HepG2 (cell line): Measurements from ENCODE around the gene ACKR3. TPM values are rescaled to one million over a fixed set of nuclear protein-coding genes. Genes with fewer than 3 reads are reported as not detected.

ENCODE experiments used
- ATAC-seq: fragments of 200-7000 bp; cut with Tn5 transposase; 3 replicates; pipeline ENCODE4 v1.9.1; 2020; ENCODE audit warnings: mild to moderate bottlenecking, moderate library complexity
- BruUV-seq: library from RNA; stranded (reverse); fragments of 400-500 nt; replicated peaks from 2 replicates; lab custom pipeline; 2021; lab: Mats Ljungman, UMichigan
- CTCF ChIA-PET: fragments of 300-600 bp; formaldehyde crosslinking; extraction: SDS; loops from one replicate; lab custom pipeline; 2021; ENCODE audit warnings: low total read pairs, inconsistent platforms, low intra/inter-chr PET ratio; lab: Yijun Ruan, JAX
- POLR2A ChIA-PET: fragments of 350-600 bp; sonication (Branson Sonifier 250); formaldehyde crosslinking; loops from one replicate; lab custom pipeline; 2020; ENCODE audit warnings: antibody characterized with exemption, inconsistent platforms; lab: Yijun Ruan, JAX
- DNase-seq: peaks from one replicate; pipeline ENCODE4 v3.0.0-alpha.2; 2015; ENCODE audit warnings: low spot score
- FAIRE-seq: peaks from 3 replicates; lab custom pipeline; 2011; peaks lifted over from hg19 to GRCh38; lab: Jason Lieb, UNC
- H2AFZ ChIP-seq: one replicate; pipeline ENCODE4 v1.6.1; 2011; ENCODE audit warnings: low read length, inconsistent platforms
- H3K27ac ChIP-seq: fragments of 300-600 bp; 3 replicates; pipeline ENCODE4 v1.8.0; 2011; ENCODE audit warnings: mixed run types, mild to moderate bottlenecking, mixed read lengths, low read length, inconsistent platforms; ENCODE audit not compliant: insufficient read depth; ENCODE audit errors: extremely low read length
- H3K27me3 ChIP-seq, 2 experiments: fragments of 200-600 bp in 1 of 2; 2 replicates in 1 of 2; 3 replicates in 1 of 2; pipeline versions ENCODE4 v1.6.0 to v1.8.0; 2011; ENCODE audit warnings: low read length in 2 of 2, mild to moderate bottlenecking in 2 of 2, moderate library complexity in 2 of 2, inconsistent platforms in 1 of 2; ENCODE audit not compliant: insufficient read depth in 2 of 2, control insufficient read depth in 1 of 2
- H3K36me3 ChIP-seq, 2 experiments: fragments of 200-600 bp in 1 of 2; replicated peaks in 1 of 2; 2 replicates in 1 of 2; 3 replicates in 1 of 2; pipeline versions ENCODE4 v1.5.1 to v1.8.0; 2011; ENCODE audit warnings: low read length in 2 of 2, inconsistent platforms in 1 of 2; ENCODE audit not compliant: insufficient read depth in 2 of 2, control insufficient read depth in 1 of 2
- H3K4me1 ChIP-seq: 2 replicates; pipeline ENCODE4 v1.5.1; 2012; ENCODE audit warnings: low read length, inconsistent platforms; ENCODE audit not compliant: insufficient read depth
- H3K4me2 ChIP-seq: 2 replicates; pipeline ENCODE4 v1.6.0; 2011; ENCODE audit warnings: low read depth, low read length, inconsistent platforms
- H3K4me3 ChIP-seq, 3 experiments: fragments of 200-600 bp in 1 of 3; sonication (generic), shearing (Covaris generic) in 1 of 3; replicated peaks in 1 of 3; 2 replicates each; pipeline ENCODE4 v1.5.1; 2011 to 2016; ENCODE audit warnings: low read length in 3 of 3, inconsistent platforms in 2 of 3, low read depth in 2 of 3, mild to moderate bottlenecking in 2 of 3, control low read depth in 1 of 3, mixed read lengths in 1 of 3; ENCODE audit not compliant: insufficient read depth in 1 of 3
- H3K79me2 ChIP-seq: one replicate; pipeline ENCODE4 v1.6.1; 2011; ENCODE audit warnings: low read length, inconsistent platforms; ENCODE audit not compliant: insufficient read depth
- H3K9ac ChIP-seq: 2 replicates; pipeline ENCODE4 v1.6.0; 2011; ENCODE audit warnings: mild to moderate bottlenecking, low read depth, low read length, inconsistent platforms; ENCODE audit not compliant: insufficient read depth
- H3K9me3 ChIP-seq: 2 replicates; pipeline ENCODE4 v1.5.1; 2012; ENCODE audit warnings: mild to moderate bottlenecking, low read length
- H4K20me1 ChIP-seq: 2 replicates; pipeline ENCODE4 v1.6.0; 2011; ENCODE audit warnings: inconsistent platforms, mild to moderate bottlenecking, low read length, moderate library complexity; ENCODE audit not compliant: insufficient read depth
- HOXA5 ChIP-seq: sonication (generic); formaldehyde crosslinking; IDR thresholded peaks from 2 replicates; pipeline ENCODE4 v1.4.0; 2020; ENCODE audit warnings: missing genetic modification reagents
- MLLT10 ChIP-seq: sonication (generic); formaldehyde crosslinking; IDR thresholded peaks from 2 replicates; pipeline ENCODE4 v1.4.0; 2020; ENCODE audit warnings: missing genetic modification reagents
- ZNF274 ChIP-seq: sonication (generic); formaldehyde crosslinking; IDR thresholded peaks from 2 replicates; pipeline ENCODE4 v1.5.1; 2020; ENCODE audit warnings: mild to moderate bottlenecking, missing genetic modification reagents
- ZNF382 ChIP-seq: sonication (generic); formaldehyde crosslinking; IDR thresholded peaks from 2 replicates; pipeline ENCODE4 v1.5.0; 2020; ENCODE audit warnings: missing genetic modification reagents, mild to moderate bottlenecking, borderline replicate concordance
- ZNF574 ChIP-seq: sonication (generic); formaldehyde crosslinking; IDR thresholded peaks from 2 replicates; pipeline ENCODE4 v1.4.0; 2020; ENCODE audit warnings: missing genetic modification reagents
- ZNF850 ChIP-seq: sonication (generic); formaldehyde crosslinking; conservative IDR thresholded peaks from 2 replicates; pipeline ENCODE4 v1.9.0; 2021; ENCODE audit warnings: mild to moderate bottlenecking, missing genetic modification reagents
- WGBS: methylation state at CpG from one replicate; pipeline ENCODE4 v1.1.6; 2017; ENCODE audit warnings: low lambda C conversion rate; 5-methylcytosine and 5-hydroxymethylcytosine counted together
- in situ Hi-C: cut with HindIII; loops from 2 replicates; pipeline ENCODE4 v1.10.0; 2017; ENCODE audit warnings: low pct_unique_long_range_greater_than_20kb; ENCODE audit not compliant: extremely low pct_ligation_motif_present
- intact Hi-C: fragments of 100-400 bp; cut with micrococcal nuclease; formaldehyde crosslinking; loops from one replicate; pipeline ENCODE4 v1.10.0; 2022; ENCODE audit not compliant: unreplicated experiment
- polyA plus RNA-seq, 8 experiments: library from polyadenylated mRNA; depleted of rRNA in 3 of 8; stranded (reverse) in 7 of 8; unstranded in 1 of 8; fragments of >200 nt; fragmentation: Illumina TruSeq in 4 of 8; extraction: Trizol in 4 of 8; gene quantifications; 2 replicates each; pipeline versions ENCODE4 v1.2.1 to v1.2.3, GENCODE V29; 2011 to 2016; ENCODE audit warnings: low read depth in 4 of 8, missing spikeins in 1 of 8, mixed read lengths in 1 of 8; ENCODE audit not compliant: insufficient read depth in 1 of 8
- total RNA-seq, 5 experiments: library from RNA; depleted of rRNA; stranded (reverse); fragments of >200 nt; fragmentation: Illumina TruSeq; extraction: Trizol; gene quantifications; 2 replicates each; pipeline ENCODE4 v1.2.3, GENCODE V29; 2016; ENCODE audit warnings: low read depth in 1 of 5
- TF ChIP-seq, protein P1 (sequence below): sonication (generic); formaldehyde crosslinking; IDR thresholded peaks from 2 replicates; pipeline ENCODE4 v1.5.0; 2020; ENCODE audit warnings: mild to moderate bottlenecking, missing genetic modification reagents, moderate library complexity

ACKR3 gene
- total and polyA plus RNA-seq, 2 of the 13 experiments (the other 11 are each of a cell fraction or from before 2014, with no cell fraction given): not detected

GRCh38 chr2:236536727-236537398 is 32.8 kb upstream of the ACKR3 start:
- in situ Hi-C loops (no loop called here), intact Hi-C loops (no loop called here)
- DNase-seq (no peak), FAIRE-seq (no peak), ATAC-seq (no peak)
- Histone ChIP-seq H3K4me2 (no peak overlapping the region), H3K27me3 (peaks cover 0 to 6% of the 10 kb centered on the region in 2 experiments; a peak in 2 of 5 replicates), H2AFZ (no peak overlapping the region), H3K4me3 (no peak overlapping the region), H3K79me2 (no peaks in the 10 kb centered on the region), H3K36me3 (no peaks in the 10 kb centered on the region), H3K9ac (no peak overlapping the region), H3K4me1 (no peaks in the 10 kb centered on the region), H4K20me1 (no peaks in the 10 kb centered on the region), H3K27ac (no peak overlapping the region), H3K9me3 (no peaks in the 10 kb centered on the region)
- TF ChIP-seq, protein P1, sequence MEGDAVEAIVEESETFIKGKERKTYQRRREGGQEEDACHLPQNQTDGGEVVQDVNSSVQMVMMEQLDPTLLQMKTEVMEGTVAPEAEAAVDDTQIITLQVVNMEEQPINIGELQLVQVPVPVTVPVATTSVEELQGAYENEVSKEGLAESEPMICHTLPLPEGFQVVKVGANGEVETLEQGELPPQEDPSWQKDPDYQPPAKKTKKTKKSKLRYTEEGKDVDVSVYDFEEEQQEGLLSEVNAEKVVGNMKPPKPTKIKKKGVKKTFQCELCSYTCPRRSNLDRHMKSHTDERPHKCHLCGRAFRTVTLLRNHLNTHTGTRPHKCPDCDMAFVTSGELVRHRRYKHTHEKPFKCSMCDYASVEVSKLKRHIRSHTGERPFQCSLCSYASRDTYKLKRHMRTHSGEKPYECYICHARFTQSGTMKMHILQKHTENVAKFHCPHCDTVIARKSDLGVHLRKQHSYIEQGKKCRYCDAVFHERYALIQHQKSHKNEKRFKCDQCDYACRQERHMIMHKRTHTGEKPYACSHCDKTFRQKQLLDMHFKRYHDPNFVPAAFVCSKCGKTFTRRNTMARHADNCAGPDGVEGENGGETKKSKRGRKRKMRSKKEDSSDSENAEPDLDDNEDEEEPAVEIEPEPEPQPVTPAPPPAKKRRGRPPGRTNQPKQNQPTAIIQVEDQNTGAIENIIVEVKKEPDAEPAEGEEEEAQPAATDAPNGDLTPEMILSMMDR: peak; percentile 17; the same call in 1 of the 2 replicates
- TF ChIP-seq ZNF274 (CRISPR knock-in tag): no peak
- no peak for TF ChIP-seq HOXA5
- TF ChIP-seq MLLT10 (CRISPR knock-in tag): no peak
- no peak for TF ChIP-seq ZNF382
- TF ChIP-seq ZNF574 (CRISPR knock-in tag): no peak
- no peak for TF ChIP-seq ZNF850 (CRISPR knock-in tag)
- CTCF ChIA-PET: no interaction called here
- POLR2A ChIA-PET: no interaction called here
- WGBS: 36% methylated on average over 6 of the region's 6 CpGs
- BruUV-seq: no TSS peak
